Upper lobe of left lung (tissue), 4 donors: ENCODE data around the gene ONECUT1.

Experiments
- CTCF ChIP-seq, 6 experiments: fragments of 450-650 bp in 4 of 6; fragments of 200-600 bp in 2 of 6; sonication (generic) in 2 of 6; IDR thresholded peaks; one replicate each; pipeline ENCODE4 v1.5.1; 2016 to 2019; ENCODE audit warnings: antibody characterized with exemption in 6 of 6
- POLR2AphosphoS5 ChIP-seq, 2 donors: sonication (generic); formaldehyde crosslinking; IDR thresholded peaks; one replicate each; pipeline ENCODE4 v1.5.1; 2017; ENCODE audit warnings: antibody characterized with exemption in 2 of 2

- TF ChIP-seq CTCF (IDR thresholded peaks at IDR 0.05) (no peak), POLR2AphosphoS5 (IDR thresholded peaks at IDR 0.05) (no peak)
Measured at GRCh38 chr15:52726195-52726594, 63.9 kb downstream of the ONECUT1 start.
